Left ventricle myocardium inferior (tissue), 1 donor: ENCODE measurements around the gene BICC1. TPM values are rescaled to one million over a fixed set of nuclear protein-coding genes. Genes with fewer than 3 reads are reported as not detected.

Experiments
- DNase-seq: peaks from one replicate; pipeline ENCODE4 v3.0.0-alpha.2; 2020
- H3K27ac ChIP-seq: fragments of 200-600 bp; replicated peaks from 2 replicates; pipeline ENCODE4 v1.8.0; 2021
- H3K27me3 ChIP-seq: fragments of 200-600 bp; 2 replicates; pipeline ENCODE4 v1.8.0; 2021; ENCODE audit warnings: low read depth
- H3K36me3 ChIP-seq: fragments of 200-600 bp; 2 replicates; pipeline ENCODE4 v1.8.0; 2021
- H3K4me1 ChIP-seq: fragments of 200-600 bp; 2 replicates; pipeline ENCODE4 v1.8.0; 2021
- H3K4me3 ChIP-seq: fragments of 200-600 bp; 2 replicates; pipeline ENCODE4 v1.8.0; 2021; ENCODE audit warnings: mild to moderate bottlenecking, moderate library complexity
- H3K9me3 ChIP-seq: fragments of 200-600 bp; replicated peaks from 2 replicates; pipeline ENCODE4 v1.8.0; 2021
- CTCF ChIP-seq: fragments of 200-600 bp; IDR thresholded peaks from 2 replicates; pipeline ENCODE4 v1.8.0; 2021; ENCODE audit warnings: antibody characterized with exemption, mild to moderate bottlenecking, borderline replicate concordance
- intact Hi-C: fragments of 100-400 bp; cut with micrococcal nuclease; formaldehyde crosslinking; loops from one replicate; pipeline ENCODE4 v1.11.0; 2022
- total RNA-seq: library from RNA; stranded (reverse); fragmentation: NEBNext Ultra II Directional; extraction: Animal tissue kit (Norgen Biotek cat#: 25700); gene quantifications from one replicate; pipeline ENCODE4 v1.2.1, GENCODE V29; 2021
- donor health status: DM: no; HTN: yes; CAD: no; lungs with severe emphysema.

The BICC1 gene
- total RNA-seq, 1 donor from 2014 or later = 5.7 TPM

- no peaks in the 10 kb centered on the region for H3K36me3 ChIP-seq
- no peaks in the 10 kb centered on the region for H3K9me3 ChIP-seq
- intact Hi-C loops = no loop called here
- H3K4me1 ChIP-seq = peaks cover under 1% of the 10 kb centered on the region
- H3K4me3 ChIP-seq = no peak overlapping the region
- TF ChIP-seq CTCF = no peak
- no peak for DNase-seq
- no peaks in the 10 kb centered on the region for H3K27me3 ChIP-seq
- no peak overlapping the region for H3K27ac ChIP-seq
Measured at GRCh38 chr10:58802047-58802446, 289.4 kb downstream of the BICC1 start.

GRCh38 chr10:58806323-58806722, 293.7 kb downstream of the BICC1 start:
- DNase-seq = no peak
- intact Hi-C loops = no loop called here
- no peaks in the 10 kb centered on the region for H3K36me3 ChIP-seq

GRCh38 chr10:58806970-58807628, 294.4 kb downstream of the BICC1 start:
- H3K36me3 ChIP-seq = no peaks in the 10 kb centered on the region
- H3K4me3 ChIP-seq = no peak overlapping the region
- TF ChIP-seq CTCF = no peak
- no peaks in the 10 kb centered on the region for H3K27me3 ChIP-seq
- H3K27ac ChIP-seq = peak overlapping the region; percentile 43
- peaks cover 5% of the 10 kb centered on the region for H3K4me1 ChIP-seq
- no peak for DNase-seq
- no peaks in the 10 kb centered on the region for H3K9me3 ChIP-seq
- intact Hi-C loops = no loop called here

More at GRCh38 chr10:58806323-58806722, 293.7 kb downstream of the BICC1 start:
- Histone ChIP-seq H3K9me3 (no peaks in the 10 kb centered on the region), H3K27me3 (no peaks in the 10 kb centered on the region), H3K4me1 (peaks cover 5% of the 10 kb centered on the region), H3K4me3 (no peak overlapping the region), H3K27ac (no peak overlapping the region)
- no peak for TF ChIP-seq CTCF

- no peak for TF ChIP-seq CTCF
- intact Hi-C loops = no loop called here
- H3K36me3 ChIP-seq = no peaks in the 10 kb centered on the region
- H3K4me3 ChIP-seq = no peak overlapping the region
- H3K9me3 ChIP-seq = no peaks in the 10 kb centered on the region
- peaks cover 5% of the 10 kb centered on the region for H3K4me1 ChIP-seq
- no peak for DNase-seq
- H3K27ac ChIP-seq = peak overlapping the region; percentile 43
- H3K27me3 ChIP-seq = no peaks in the 10 kb centered on the region
Measured at GRCh38 chr10:58807629-58808022, 295.0 kb downstream of the BICC1 start.

- Histone ChIP-seq H3K27me3 (no peaks in the 10 kb centered on the region), H3K4me1 (peaks cover 5% of the 10 kb centered on the region), H3K27ac (no peak overlapping the region), H3K36me3 (no peaks in the 10 kb centered on the region), H3K4me3 (no peak overlapping the region), H3K9me3 (no peaks in the 10 kb centered on the region)
- DNase-seq = no peak
- intact Hi-C loops = no loop called here
- no peak for TF ChIP-seq CTCF
Measured at GRCh38 chr10:58810751-58811150, 298.1 kb downstream of the BICC1 start.

GRCh38 chr10:58813573-58813972, 300.9 kb downstream of the BICC1 start:
- H3K27me3 ChIP-seq = no peaks in the 10 kb centered on the region
- H3K4me1 ChIP-seq = peaks cover 17% of the 10 kb centered on the region
- intact Hi-C loops = no loop called here
- H3K4me3 ChIP-seq = no peak overlapping the region
- no peak for DNase-seq
- no peak overlapping the region for H3K27ac ChIP-seq
- no peak for TF ChIP-seq CTCF
- no peaks in the 10 kb centered on the region for H3K9me3 ChIP-seq
- no peaks in the 10 kb centered on the region for H3K36me3 ChIP-seq
